Thymus (tissue), 11 donors: ENCODE results near the gene SNX5. TPM values are rescaled to one million over a fixed set of nuclear protein-coding genes. Genes with fewer than 3 reads are reported as not detected.

Experiments
- DNase-seq, 9 donors: peaks; one replicate each; pipeline ENCODE4 v3.0.0-alpha.2; 2013; ENCODE audit warnings: low spot score in 9 of 9, low read depth in 6 of 9, missing footprints in 1 of 9
- H3K27ac ChIP-seq, 2 donors: one replicate each; pipeline ENCODE4 v1.5.1; 2013; ENCODE audit warnings: control low read depth in 1 of 2, low read depth in 1 of 2, low read length in 1 of 2, mild to moderate bottlenecking in 1 of 2, moderate library complexity in 1 of 2
- H3K27me3 ChIP-seq, 2 donors: one replicate each; pipeline ENCODE4 v1.5.1; 2013; ENCODE audit warnings: low read length in 1 of 2; ENCODE audit not compliant: control insufficient read depth in 2 of 2, insufficient read depth in 1 of 2
- H3K36me3 ChIP-seq, 2 donors: one replicate each; pipeline ENCODE4 v1.5.1; 2013; ENCODE audit warnings: low read length in 1 of 2, mild to moderate bottlenecking in 1 of 2, moderate library complexity in 1 of 2; ENCODE audit not compliant: control insufficient read depth in 2 of 2, insufficient read depth in 2 of 2
- H3K4me1 ChIP-seq, 2 donors: one replicate each; pipeline ENCODE4 v1.5.1; 2013; ENCODE audit warnings: low read length in 2 of 2; ENCODE audit not compliant: control insufficient read depth in 2 of 2, insufficient read depth in 2 of 2
- H3K4me3 ChIP-seq, 2 donors: one replicate each; pipeline ENCODE4 v1.5.1; 2013; ENCODE audit warnings: low read length in 2 of 2, control low read depth in 1 of 2, mild to moderate bottlenecking in 1 of 2
- H3K9me3 ChIP-seq, 2 donors: one replicate each; pipeline ENCODE4 v1.5.1; 2013; ENCODE audit warnings: low read length in 1 of 2, mild to moderate bottlenecking in 1 of 2; ENCODE audit not compliant: control insufficient read depth in 2 of 2, insufficient read depth in 1 of 2
- WGBS: extraction: QIAGEN DNeasy Blood & Tissue Kit; methylation state at CpG from one replicate; pipeline ENCODE4 v1.1.7; 2013; 5-methylcytosine and 5-hydroxymethylcytosine counted together
- polyA plus RNA-seq: library from polyadenylated mRNA; stranded (reverse); fragments of 200-250 nt; gene quantifications from one replicate; pipeline ENCODE4 v1.2.3, GENCODE V29; 2013
- total RNA-seq: library from RNA; stranded (reverse); fragments of 120-200 nt; gene quantifications from one replicate; pipeline ENCODE4 v1.2.4, GENCODE V29; 2013
- donor health status: healthy.

SNX5 gene
- total and polyA plus RNA-seq, 2 donors, result 102 to 134 TPM

- Histone ChIP-seq H3K4me1 (no peaks in the 10 kb centered on the region), H3K9me3 (no peaks in the 10 kb centered on the region), H3K36me3 (no peaks in the 10 kb centered on the region), H3K4me3 (no peak overlapping the region), H3K27ac (no peak overlapping the region), H3K27me3 (no peaks in the 10 kb centered on the region)
- 91% methylated on average over 10 of the region's 10 CpGs for WGBS
- no peak for DNase-seq
Observed at GRCh38 chr20:18001131-18001921, 32.7 kb upstream of the SNX5 start.

DNA sequence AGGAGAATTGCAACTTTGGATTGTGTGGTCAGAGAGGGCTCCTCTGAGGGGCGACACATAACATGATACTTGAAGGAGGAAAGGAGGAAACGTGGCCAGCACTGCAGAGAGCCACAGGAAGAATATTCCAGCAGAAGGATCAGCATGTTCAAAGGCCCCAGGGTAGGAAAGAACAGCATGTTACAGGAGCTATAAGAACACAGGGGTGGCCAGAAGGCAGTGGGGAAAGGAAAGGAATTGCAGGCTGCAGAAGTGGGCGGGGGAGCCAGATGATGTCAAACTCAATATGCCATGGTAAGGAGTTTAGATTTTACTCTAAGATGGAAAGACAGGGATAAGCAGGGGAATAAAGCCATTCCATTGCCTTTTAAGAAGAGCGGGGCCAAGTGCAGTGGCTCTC is 31.0 kb upstream of the SNX5 start:
- no peaks in the 10 kb centered on the region for H3K36me3 ChIP-seq
- no peak overlapping the region for H3K4me3 ChIP-seq
- 91% methylated on average over 4 of the region's 4 CpGs for WGBS
- DNase-seq, result no peak
- no peaks in the 10 kb centered on the region for H3K27me3 ChIP-seq
- no peaks in the 10 kb centered on the region for H3K9me3 ChIP-seq
- no peaks in the 10 kb centered on the region for H3K4me1 ChIP-seq
- H3K27ac ChIP-seq, result no peak overlapping the region

GRCh38 chr20:17998446-17998845 is 29.9 kb upstream of the SNX5 start:
- Histone ChIP-seq H3K4me1 (no peaks in the 10 kb centered on the region), H3K9me3 (no peaks in the 10 kb centered on the region), H3K27ac (no peak overlapping the region), H3K36me3 (no peaks in the 10 kb centered on the region), H3K4me3 (no peak overlapping the region), H3K27me3 (no peaks in the 10 kb centered on the region)
- WGBS, result 97% methylated on average over 5 of the region's 5 CpGs
- no peak for DNase-seq

DNA sequence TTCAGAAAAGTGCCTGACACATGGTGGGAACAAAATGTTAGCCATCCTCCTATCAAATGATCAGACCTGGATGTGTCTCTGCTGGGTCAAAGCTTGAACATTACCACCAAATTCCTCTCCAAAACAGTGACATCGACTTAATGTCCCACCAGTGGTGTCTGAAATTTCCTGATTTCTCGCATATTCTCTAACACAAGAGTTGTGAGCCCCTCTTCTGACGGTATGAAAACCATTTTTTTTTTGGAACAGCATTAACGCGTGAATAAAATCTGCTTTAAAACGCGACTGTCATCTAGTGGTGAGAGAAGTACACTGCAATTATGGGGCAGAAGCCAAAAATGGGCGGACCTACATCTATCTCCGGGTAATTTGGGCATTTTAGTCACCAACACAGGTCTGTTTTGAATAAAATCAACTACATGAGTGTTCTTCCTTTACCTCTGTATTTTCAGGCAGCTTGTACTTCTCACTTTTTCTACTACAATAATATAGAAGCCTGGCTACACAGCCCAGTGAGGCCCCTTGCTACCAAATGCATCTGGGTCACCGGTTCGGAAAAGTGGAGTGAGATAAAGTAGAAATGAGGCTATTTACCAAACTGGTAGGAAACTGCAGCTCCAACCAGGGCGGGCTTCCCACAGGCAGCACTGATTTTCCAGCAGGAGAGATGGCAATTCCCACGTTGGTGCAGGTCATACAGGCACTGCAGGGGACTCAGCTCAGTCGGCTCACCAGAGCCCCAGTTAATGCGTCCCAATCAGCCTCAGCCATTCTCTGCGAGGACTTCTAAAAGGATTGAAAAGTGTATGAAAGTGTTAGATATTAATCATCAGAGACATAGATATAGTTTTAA is 27.6 kb upstream of the SNX5 start:
- DNase-seq, result peak in 8 of 9 donors; percentile 21 to 76 (median 46)
- H3K9me3 ChIP-seq, result no peaks in the 10 kb centered on the region
- H3K36me3 ChIP-seq, result no peaks in the 10 kb centered on the region
- peaks cover 0 to 5% of the 10 kb centered on the region in 2 donors for H3K4me1 ChIP-seq
- no peaks in the 10 kb centered on the region for H3K27me3 ChIP-seq
- 36% methylated on average over 16 of the region's 16 CpGs for WGBS
- no peak overlapping the region for H3K4me3 ChIP-seq
- H3K27ac ChIP-seq, result no peak overlapping the region

DNA sequence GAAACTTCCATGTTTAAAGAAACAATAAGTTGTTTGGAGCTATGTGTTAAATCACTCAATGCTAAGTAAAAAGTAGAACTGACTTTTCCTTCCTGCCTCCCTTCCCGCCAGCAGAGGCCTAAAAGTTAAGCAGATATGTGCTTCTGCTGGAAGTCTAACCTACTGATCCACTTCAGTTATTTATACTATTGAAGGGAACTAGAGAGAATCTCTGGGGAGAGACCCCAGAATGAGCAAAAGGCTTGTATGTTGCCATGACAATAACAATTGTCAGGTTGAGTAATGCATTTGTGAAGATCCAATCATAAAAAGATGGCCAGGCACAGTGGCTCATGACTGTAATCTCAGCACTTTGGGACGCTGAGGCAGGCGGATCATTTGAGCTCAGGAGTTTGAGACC is 25.0 kb upstream of the SNX5 start:
- no peak for DNase-seq
- Histone ChIP-seq H3K4me1 (peaks cover 0 to 5% of the 10 kb centered on the region in 2 donors), H3K36me3 (peaks cover 3 to 17% of the 10 kb centered on the region in 2 donors), H3K27me3 (no peaks in the 10 kb centered on the region), H3K9me3 (no peaks in the 10 kb centered on the region), H3K27ac (no peak overlapping the region), H3K4me3 (no peak overlapping the region)
- 97% methylated on average over 3 of the region's 3 CpGs for WGBS

DNA sequence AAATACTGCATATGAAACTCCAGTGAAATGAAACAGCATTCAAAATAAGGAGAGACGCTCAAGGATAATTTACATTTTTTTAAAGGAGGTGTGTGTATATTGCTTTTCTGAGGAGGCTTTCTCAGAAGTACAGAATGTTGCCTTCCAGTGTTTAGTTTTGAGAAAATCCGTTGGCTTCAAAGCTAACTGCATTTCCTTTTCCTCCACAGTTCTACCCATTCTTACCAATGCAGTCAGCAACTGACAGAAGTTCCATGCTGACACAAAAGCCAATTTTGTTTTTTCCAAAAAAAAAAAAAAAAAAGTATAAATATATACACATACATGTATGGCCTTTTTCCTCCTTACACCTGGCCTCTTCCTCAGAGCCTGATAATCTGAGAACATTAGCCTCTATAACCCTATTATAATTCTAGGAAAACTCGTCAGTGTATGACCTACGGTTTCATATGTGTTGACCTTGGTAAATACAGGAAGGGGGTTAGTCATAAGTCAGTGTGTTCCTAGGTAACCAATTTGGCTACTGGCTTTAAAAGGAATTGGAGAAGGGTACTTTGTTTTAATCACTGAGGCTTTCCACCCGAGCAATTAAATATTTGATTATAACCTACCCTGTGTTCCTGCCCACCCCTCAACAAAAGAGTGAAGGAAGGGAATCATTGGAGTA is 24.4 kb upstream of the SNX5 start:
- Histone ChIP-seq H3K4me1 (peaks cover 0 to 5% of the 10 kb centered on the region in 2 donors), H3K36me3 (peaks cover 3 to 22% of the 10 kb centered on the region in 2 donors), H3K4me3 (no peak overlapping the region), H3K9me3 (no peaks in the 10 kb centered on the region), H3K27me3 (no peaks in the 10 kb centered on the region), H3K27ac (no peak overlapping the region)
- peak in 3 of 9 donors; percentile 10 to 41 (median 26) for DNase-seq
- WGBS, result 73% methylated on average over 5 of the region's 5 CpGs

- 95% methylated on average over 6 of the region's 6 CpGs for WGBS
Observed at GRCh38 chr20:17992224-17992637, 23.6 kb upstream of the SNX5 start.

GRCh38 chr20:17990278-17990972 is 21.8 kb upstream of the SNX5 start:
- Histone ChIP-seq H3K4me1 (peaks cover 0 to 5% of the 10 kb centered on the region in 2 donors), H3K4me3 (no peak overlapping the region), H3K9me3 (no peaks in the 10 kb centered on the region), H3K27ac (no peak overlapping the region), H3K27me3 (no peaks in the 10 kb centered on the region), H3K36me3 (peaks cover 9 to 27% of the 10 kb centered on the region in 2 donors)
- WGBS, result 98% methylated on average over 10 of the region's 10 CpGs
- no peak for DNase-seq

More at GRCh38 chr20:17992224-17992637, 23.6 kb upstream of the SNX5 start:
- H3K4me3 ChIP-seq, result no peak overlapping the region
- no peaks in the 10 kb centered on the region for H3K9me3 ChIP-seq
- H3K4me1 ChIP-seq, result peaks cover 0 to 5% of the 10 kb centered on the region in 2 donors
- DNase-seq, result no peak
- no peaks in the 10 kb centered on the region for H3K27me3 ChIP-seq
- no peak overlapping the region for H3K27ac ChIP-seq
- peaks cover 5 to 22% of the 10 kb centered on the region in 2 donors for H3K36me3 ChIP-seq
